ENCODE data around the gene CMPK2.

CMPK2 gene

GRCh38 chr2:6841537-6842287 lies 24.0 kb downstream of the CMPK2 start:
- no peak for DNase-seq

- DNase-seq, result no peak
Measured at GRCh38 chr2:6838673-6839319, 26.9 kb downstream of the CMPK2 start.

GRCh38 chr2:6835467-6835866 lies 30.2 kb downstream of the CMPK2 start:
- DNase-seq, result no peak

- no peak for DNase-seq
Measured at GRCh38 chr2:6834163-6834562, 31.5 kb downstream of the CMPK2 start.

DNA sequence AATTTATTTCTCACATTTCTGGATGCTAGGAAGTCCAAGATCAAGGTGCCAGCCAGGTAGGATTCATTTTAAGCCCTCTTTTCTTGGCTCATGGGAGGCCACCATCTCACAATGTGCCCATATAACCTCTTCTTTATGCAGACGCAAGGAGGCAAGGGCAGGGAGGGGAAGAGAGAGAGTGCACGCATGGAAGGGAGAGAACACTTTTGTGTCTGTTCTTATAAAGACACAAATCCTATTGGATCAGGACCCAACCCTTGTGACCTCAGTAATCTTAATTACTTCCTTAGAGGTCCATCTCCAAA lies 32.5 kb downstream of the CMPK2 start:
- no peak for DNase-seq

DNA sequence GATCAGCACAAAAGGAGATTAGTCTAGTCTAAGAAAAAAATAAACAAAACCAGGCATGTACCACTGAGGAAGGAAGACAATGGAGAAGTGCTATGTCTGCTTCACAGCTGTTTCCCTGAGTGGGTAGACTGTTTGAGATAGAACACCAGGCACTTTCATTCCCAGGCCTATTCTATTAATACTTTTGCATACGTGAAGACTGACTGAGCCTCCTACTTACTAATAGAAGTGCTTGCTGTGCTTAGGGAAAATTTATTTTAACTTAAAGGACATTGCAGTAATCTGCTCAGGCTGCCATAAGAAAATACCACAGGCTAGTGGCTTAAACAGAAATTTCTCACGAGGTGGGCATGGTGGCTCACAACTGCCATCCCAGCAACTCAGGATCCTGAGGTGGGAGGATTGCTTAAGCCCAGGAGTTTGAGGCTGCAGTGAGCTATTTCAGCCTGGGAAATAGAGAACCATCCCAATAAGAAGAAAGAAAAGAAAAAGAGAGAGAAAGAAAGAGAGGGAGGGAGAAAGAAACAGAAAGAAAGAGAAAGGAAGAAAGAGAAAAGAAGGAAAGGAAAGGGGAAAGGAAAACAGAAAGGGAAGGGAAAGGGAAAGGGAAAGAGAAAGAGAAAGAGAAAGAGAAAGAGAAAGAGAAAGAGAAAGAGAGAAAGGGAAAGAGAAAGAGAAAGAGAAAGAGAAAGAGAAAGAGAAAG lies 33.0 kb downstream of the CMPK2 start:
- DNase-seq, result no peak

DNA sequence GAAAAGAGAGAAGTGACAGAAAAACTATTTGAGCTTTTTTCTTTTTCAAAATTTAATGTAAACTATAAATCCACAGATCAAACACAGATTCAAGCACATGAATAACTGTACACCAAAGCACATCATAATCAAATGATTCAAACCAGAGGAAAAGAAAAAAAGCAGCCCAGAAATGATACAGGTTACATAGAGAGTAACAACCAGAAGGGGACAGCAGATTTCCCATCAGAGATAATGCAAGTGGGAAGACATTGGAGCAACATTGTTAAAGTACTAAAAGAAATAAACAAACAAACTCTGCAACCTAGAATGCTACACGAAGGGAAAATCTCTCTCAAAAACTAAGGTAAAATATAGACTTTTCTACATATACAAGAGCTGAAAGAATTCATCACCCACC lies 34.5 kb downstream of the CMPK2 start:
- no peak for DNase-seq

DNA sequence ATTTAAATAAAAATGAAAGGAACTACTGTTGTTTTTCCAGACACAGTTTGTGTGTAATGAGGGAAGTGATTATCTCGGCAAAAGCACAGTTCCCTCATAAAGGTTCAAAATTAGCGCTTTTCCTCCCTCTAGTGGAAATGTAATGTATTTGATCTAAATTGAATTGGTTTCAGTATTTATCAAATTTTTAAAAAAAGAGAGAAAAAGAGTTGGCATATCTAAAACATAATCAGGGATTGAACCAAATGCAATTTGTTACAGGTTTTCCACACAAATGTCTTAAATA lies 37.5 kb downstream of the CMPK2 start:
- DNase-seq, result no peak

DNA sequence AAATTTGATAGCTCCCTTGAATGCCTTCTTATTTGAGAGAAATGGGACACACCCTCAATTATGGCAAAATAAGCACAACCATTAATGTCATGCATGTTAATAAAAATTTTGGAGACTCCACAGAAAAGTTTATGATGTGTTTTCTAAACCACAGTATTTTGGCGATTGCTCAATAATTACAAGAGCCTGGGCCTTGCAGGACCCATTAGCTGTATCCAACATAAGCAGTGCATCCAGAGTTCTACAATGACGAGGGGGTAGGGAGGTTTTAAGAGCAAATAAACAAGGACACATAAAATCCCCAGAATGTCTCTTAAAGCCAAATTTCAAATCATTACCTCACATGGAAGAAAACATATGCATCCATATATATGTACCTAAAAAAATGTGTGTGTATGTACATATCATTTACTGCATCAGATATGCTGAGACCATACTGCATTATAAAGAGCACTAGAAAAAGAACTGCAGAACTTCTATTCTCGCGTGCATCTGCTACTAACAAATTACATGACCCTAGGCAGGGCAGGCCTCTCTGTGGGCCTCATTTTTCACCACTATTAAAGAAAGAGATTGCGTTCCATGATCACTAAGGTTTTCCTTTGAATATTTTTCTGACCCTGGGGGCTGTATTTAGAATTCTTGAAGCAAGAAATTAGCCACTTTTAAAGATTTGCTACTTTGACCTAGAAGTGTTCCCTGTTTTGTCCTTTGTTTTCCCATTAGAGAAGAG lies 38.0 kb downstream of the CMPK2 start:
- DNase-seq, result no peak

DNA sequence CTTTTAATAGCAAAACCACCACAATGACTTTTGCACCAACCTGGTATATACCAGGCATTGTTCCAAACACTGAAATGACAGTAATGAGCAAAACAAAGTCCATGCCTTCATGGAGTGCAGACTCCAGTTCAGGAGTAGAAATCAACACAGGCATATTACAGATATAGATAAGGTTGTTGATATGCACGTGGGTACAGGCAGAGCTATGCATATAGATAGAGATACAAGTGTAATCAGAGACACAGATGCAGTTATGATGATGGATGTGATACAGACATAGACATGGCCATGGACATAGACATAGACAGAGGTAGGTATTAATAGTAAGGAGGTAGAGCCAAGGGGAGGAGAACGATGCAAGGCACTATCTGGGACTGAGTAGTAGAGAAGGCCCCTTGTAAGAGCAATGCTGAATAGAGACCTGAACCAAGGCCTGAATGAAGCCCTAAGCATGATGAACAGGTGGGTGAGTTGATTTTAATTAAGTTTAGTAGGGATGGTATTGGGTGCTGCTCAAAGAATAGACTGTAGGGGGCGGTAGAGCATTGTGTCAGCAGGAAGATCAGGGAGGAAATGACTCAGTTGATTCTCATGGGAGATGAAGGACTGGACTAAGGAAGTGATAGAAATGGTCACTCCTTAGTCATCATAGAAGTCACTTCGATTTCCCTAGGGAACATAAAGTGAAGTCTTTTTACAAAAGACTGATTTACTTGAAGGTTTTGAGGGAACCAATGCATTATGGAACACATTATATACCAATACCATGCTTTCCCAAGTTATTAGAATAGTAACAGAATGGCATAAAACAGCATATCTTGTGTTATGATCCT lies 39.4 kb downstream of the CMPK2 start:
- no peak for DNase-seq

- DNase-seq, result no peak
Measured at GRCh38 chr2:6824962-6825361, 40.7 kb downstream of the CMPK2 start.

GRCh38 chr2:6823111-6823510 lies 42.6 kb downstream of the CMPK2 start:
- DNase-seq, result no peak

GRCh38 chr2:6822406-6822805 lies 43.3 kb downstream of the CMPK2 start:
- no peak for DNase-seq

- no peak for DNase-seq
Measured at GRCh38 chr2:6820903-6821584, 44.7 kb downstream of the CMPK2 start.

DNA sequence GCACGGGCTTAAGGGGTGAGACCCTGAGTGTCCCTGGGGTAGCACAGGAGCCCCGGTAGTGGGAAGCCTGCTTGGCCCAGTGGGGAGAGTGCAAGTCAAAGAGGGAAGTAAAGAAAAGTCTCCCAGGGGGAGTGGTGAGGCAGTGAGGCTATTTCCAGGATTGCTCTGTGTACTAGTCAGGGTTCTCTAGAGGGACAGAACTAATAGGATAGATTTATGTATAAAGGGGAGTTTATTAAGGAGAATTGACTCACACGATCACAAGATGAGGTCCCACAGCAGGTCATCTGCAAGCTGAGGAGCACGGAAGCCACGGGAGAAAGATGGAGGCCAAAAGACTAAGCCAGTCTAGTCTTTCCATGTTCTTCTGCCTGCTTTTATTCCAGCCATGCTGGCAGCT lies 45.5 kb downstream of the CMPK2 start:
- DNase-seq, result no peak

DNA sequence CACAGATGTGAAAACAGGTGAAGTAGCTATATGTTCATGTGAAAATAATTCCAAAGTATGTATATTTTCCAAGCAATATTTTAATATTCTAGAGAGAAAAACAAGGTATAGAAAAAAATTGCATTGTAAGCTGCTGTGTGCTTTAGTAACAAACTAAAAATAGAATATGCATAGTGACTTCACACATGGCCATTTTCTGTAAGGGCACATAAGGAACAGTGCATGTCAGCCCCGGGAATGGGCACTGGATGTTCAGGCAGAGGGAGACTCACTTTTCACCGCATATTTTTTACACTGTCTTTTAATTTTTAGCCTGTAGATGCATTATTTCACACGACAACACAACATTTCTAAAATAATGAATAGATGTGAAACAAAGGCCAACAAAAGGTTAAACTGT lies 46.0 kb downstream of the CMPK2 start:
- DNase-seq, result no peak

- DNase-seq, result no peak
Measured at GRCh38 chr2:6818012-6818411, 47.7 kb downstream of the CMPK2 start.

DNA sequence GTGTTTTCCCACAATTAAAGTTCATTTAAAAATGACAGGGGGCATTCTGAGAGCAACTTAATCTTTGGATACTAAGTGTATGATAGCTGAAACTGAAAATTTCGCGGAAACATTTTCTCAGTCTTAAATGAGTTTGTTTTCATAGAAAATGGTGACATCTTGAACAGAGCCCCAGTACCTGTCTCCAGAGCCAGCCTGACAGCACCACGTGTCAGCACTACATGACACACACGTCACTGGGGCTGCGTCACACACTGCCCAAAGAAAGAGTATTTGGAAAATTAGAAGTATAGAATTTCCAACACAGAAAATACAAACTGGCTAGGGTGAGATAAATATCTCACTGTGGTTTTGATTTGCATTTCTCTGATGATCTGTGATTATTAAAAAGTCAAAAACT lies 50.8 kb downstream of the CMPK2 start:
- no peak for DNase-seq

- no peak for DNase-seq
Measured at GRCh38 chr2:6814312-6814711, 51.4 kb downstream of the CMPK2 start.

GRCh38 chr2:6813573-6813972 lies 52.1 kb downstream of the CMPK2 start:
- no peak for DNase-seq

- DNase-seq, result no peak
Measured at GRCh38 chr2:6812857-6813530, 52.7 kb downstream of the CMPK2 start.

GRCh38 chr2:6810961-6811360 lies 54.7 kb downstream of the CMPK2 start:
- no peak for DNase-seq
